Choroid plexus epithelial cell (primary cell): Measurements from ENCODE around the gene DNAJB11.
"Not testable (repeated sequence)": the region's sequence is repeated elsewhere in the genome, so short reads cannot be mapped to it uniquely, and the experiment has no call there.

Source experiments
- DNase-seq: peaks from one replicate; pipeline ENCODE4 v3.0.0-alpha.2; 2010; ENCODE audit warnings: low read depth
- H3K4me3 ChIP-seq: 2 replicates; pipeline ENCODE4 v1.5.1; 2011; ENCODE audit warnings: low read depth, mild to moderate bottlenecking, control low read depth, low read length, moderate library complexity
- TF ChIP-seq, protein P1 (sequence below): conservative IDR thresholded peaks from 2 replicates; pipeline ENCODE4 v1.5.1; 2011; ENCODE audit warnings: low read depth, mild to moderate bottlenecking, control low read depth, inconsistent platforms, low read length, moderate library complexity

Gene DNAJB11

GRCh38 chr3:186577521-186577920, 7.0 kb downstream of the DNAJB11 start:
- TF ChIP-seq, protein P1, sequence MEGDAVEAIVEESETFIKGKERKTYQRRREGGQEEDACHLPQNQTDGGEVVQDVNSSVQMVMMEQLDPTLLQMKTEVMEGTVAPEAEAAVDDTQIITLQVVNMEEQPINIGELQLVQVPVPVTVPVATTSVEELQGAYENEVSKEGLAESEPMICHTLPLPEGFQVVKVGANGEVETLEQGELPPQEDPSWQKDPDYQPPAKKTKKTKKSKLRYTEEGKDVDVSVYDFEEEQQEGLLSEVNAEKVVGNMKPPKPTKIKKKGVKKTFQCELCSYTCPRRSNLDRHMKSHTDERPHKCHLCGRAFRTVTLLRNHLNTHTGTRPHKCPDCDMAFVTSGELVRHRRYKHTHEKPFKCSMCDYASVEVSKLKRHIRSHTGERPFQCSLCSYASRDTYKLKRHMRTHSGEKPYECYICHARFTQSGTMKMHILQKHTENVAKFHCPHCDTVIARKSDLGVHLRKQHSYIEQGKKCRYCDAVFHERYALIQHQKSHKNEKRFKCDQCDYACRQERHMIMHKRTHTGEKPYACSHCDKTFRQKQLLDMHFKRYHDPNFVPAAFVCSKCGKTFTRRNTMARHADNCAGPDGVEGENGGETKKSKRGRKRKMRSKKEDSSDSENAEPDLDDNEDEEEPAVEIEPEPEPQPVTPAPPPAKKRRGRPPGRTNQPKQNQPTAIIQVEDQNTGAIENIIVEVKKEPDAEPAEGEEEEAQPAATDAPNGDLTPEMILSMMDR: no peak
- H3K4me3 ChIP-seq: no peak overlapping the region
- DNase-seq: no peak

DNA sequence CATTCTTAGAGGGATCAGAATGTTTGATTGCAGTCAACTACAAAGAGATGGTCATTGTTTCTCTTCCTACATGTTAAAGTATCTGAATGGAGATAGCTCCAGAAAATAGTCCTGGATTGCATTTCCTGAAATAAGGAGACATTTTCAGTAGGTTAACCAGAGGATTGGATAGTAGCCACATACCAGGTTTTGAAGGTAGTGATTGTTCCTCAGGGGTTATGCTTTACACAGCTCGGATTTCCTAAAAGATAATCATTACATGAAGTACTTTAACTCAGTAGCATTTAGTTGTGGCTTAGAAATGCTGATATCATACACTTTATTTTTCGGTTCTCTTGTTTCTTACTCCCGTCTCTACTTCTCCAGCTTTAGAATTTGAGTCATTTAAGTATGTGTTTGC, 10.3 kb downstream of the DNAJB11 start:
- H3K4me3 ChIP-seq: no peak overlapping the region
- TF ChIP-seq, protein P1: no peak
- DNase-seq: no peak

DNA sequence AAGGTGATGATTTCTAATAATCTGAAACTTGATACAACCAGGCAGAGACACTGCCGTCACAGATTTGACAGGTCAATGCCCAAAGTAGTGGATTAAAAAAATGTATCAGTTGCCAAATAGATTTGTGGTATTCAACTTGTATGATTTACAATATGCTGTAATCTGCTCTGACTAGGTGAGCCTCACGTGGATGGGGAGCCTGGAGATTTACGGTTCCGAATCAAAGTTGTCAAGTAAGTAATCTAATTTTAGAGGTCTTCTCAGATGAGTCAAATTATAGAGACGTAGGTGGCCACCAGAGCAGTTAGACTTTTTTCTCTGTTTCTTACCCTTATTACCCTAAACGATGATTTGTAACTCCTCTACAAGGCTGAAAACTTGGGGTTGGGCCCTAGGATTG, 12.0 kb downstream of the DNAJB11 start:
- H3K4me3 ChIP-seq: no peak overlapping the region
- TF ChIP-seq, protein P1: no peak
- no peak for DNase-seq

- DNase-seq: peak; percentile 10
- TF ChIP-seq, protein P1: no peak
- H3K4me3 ChIP-seq: no peak overlapping the region
These were observed 13.3 kb downstream of the DNAJB11 start for GRCh38 chr3:186583831-186584230.

DNA sequence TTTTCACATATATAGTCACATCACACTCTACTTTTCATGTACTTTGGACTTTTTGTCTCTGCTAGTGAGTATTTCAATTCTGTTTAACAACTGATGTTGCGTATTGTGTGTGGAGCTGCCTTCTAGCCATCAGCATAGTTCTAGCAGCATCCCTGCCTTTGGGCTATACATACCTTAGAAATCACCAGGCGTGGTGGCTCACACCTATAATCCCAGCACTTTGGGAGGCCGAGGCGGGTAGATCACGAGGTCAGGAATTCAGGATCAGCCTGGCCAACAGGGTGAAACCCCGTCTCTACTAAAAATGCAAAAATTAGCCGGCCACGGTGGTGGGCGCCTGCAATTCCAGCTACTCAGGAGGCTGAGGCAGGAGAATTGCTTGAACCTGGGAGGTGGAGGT, 15.7 kb downstream of the DNAJB11 start:
- DNase-seq, H3K4me3 ChIP-seq: not testable (repeated sequence)

- no peak overlapping the region for H3K4me3 ChIP-seq
- no peak for DNase-seq
- TF ChIP-seq, protein P1: no peak
These were observed 16.7 kb downstream of the DNAJB11 start for GRCh38 chr3:186587183-186587582.

DNA sequence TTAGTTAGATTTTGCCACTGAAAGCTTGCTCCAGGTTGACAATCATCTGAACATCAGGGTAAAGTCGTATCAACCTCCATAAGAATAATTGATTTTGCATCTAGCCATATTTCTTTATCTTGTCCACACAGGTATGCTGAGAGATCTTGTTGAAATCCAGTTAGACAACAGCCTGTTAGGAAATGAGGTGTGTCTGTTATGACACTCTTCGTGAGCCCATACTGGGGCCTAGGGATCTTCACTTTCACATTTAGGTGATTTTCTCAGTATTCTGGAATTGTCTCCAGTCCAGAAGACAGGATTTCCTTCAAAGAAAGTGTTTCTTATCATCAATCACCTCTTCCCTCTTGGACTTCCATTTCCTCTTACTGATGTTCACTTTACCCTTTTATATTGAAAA, 18.1 kb downstream of the DNAJB11 start:
- no peak for DNase-seq
- no peak overlapping the region for H3K4me3 ChIP-seq
- TF ChIP-seq, protein P1: no peak

GRCh38 chr3:186589121-186589520, 18.6 kb downstream of the DNAJB11 start:
- TF ChIP-seq, protein P1: peak; percentile 65
- DNase-seq: peak; percentile 75
- H3K4me3 ChIP-seq: no peak overlapping the region
